Breast epithelium (tissue), 3 donors: Measurements from ENCODE around the gene CPEB2.

Experiments used
- CTCF ChIP-seq, 3 donors: fragments of 450-650 bp; IDR thresholded peaks; one replicate each; pipeline ENCODE4 v1.5.1; 2016 to 2017; ENCODE audit warnings: antibody characterized with exemption in 3 of 3, mild to moderate bottlenecking in 3 of 3, moderate library complexity in 3 of 3
- POLR2A ChIP-seq: fragments of 450-650 bp; IDR thresholded peaks from one replicate; pipeline ENCODE4 v1.6.1; 2016; ENCODE audit warnings: antibody characterized with exemption, mild to moderate bottlenecking, moderate library complexity
- POLR2AphosphoS5 ChIP-seq, 3 donors: sonication (generic); formaldehyde crosslinking; IDR thresholded peaks; one replicate each; pipeline ENCODE4 v1.6.1; 2017; ENCODE audit warnings: antibody characterized with exemption in 3 of 3

DNA sequence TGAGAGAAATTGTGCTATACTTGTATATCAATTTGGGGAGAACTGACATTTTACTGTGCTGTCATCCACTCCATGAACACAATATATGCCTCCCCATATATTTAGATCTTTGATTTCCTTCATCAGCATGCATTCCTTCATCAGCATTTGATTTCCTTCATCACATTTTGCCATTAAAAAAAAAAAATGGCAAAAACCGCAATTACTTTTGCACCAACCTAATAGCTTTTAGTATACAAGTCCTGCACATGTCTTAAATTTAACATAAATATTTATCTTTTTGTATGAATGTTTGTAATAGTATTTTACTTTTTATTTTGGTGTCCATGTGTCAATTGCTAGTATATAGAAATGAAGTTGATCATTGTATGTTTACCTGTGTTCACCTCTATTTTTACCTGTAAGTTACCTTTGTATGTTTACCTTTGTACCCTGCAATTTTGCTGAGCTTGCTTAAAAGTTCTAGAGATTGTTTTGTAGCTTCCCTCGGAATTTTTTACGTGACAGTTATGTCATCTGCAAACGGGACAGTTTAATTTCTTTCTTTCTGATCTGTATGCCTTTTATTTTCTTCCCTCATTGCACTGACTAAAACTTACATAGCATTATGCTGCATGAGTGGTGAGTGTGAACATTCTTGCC, 86.2 kb downstream of the CPEB2 start:
- TF ChIP-seq CTCF (IDR thresholded peaks at IDR 0.05) (no peak), POLR2A (no peak), POLR2AphosphoS5 (IDR thresholded peaks at IDR 0.05) (no peak)
